ENCODE data around the gene SGCD. TPM values are rescaled to one million over a fixed set of nuclear protein-coding genes. Genes with fewer than 3 reads are reported as not detected.

SGCD gene
- total and polyA plus RNA-seq, 11 donors = 17.4 to 150 (median 76.9) TPM

GRCh38 chr5:156379206-156379605 is 52.2 kb downstream of the SGCD start:
- H3K36me3 ChIP-seq = no peaks in the 10 kb centered on the region
- peaks cover 0 to 40% (median 15%) of the 10 kb centered on the region in 12 donors for H3K4me1 ChIP-seq
- no peaks in the 10 kb centered on the region for H3K9me3 ChIP-seq
- no peak overlapping the region for H3K4me3 ChIP-seq
- WGBS, 4 donors = 64 to 81% (median 75%) methylated on average over 1 of the region's 1 CpG
- H3K27me3 ChIP-seq = no peaks in the 10 kb centered on the region
- intact Hi-C loops (cut with DNase I) = no loop called here
- ATAC-seq (no peak), DNase-seq (no peak)
- TF ChIP-seq CTCF (IDR thresholded peaks at IDR 0.05) (no peak), POLR2A (IDR thresholded peaks at IDR 0.05) (no peak)
- H3K27ac ChIP-seq = no peak overlapping the region

- no peak for TF ChIP-seq CTCF (IDR thresholded peaks at IDR 0.05)
- no peak for TF ChIP-seq POLR2A (IDR thresholded peaks at IDR 0.05)
- H3K4me1 ChIP-seq = peaks cover 0 to 55% (median 18%) of the 10 kb centered on the region in 12 donors
- H3K9me3 ChIP-seq = no peaks in the 10 kb centered on the region
- H3K27ac ChIP-seq = no peak overlapping the region
- intact Hi-C loops (cut with DNase I) = no loop called here
- no peaks in the 10 kb centered on the region for H3K27me3 ChIP-seq
- WGBS, 4 donors = 59 to 73% (median 72%) methylated on average over 3 of the region's 3 CpGs
- H3K4me3 ChIP-seq = no peak overlapping the region
- no peak for ATAC-seq
- no peak for DNase-seq
- no peaks in the 10 kb centered on the region for H3K36me3 ChIP-seq
Measured at GRCh38 chr5:156380848-156381247, 53.9 kb downstream of the SGCD start.

GRCh38 chr5:156383510-156384265 is 56.7 kb downstream of the SGCD start:
- H3K27ac ChIP-seq = peak overlapping the region in 8 of 12 donors; percentile 5 to 43 (median 18)
- WGBS, 4 donors = 48 to 75% (median 61%) methylated on average over 5 of the region's 5 CpGs
- no peaks in the 10 kb centered on the region for H3K9me3 ChIP-seq
- intact Hi-C loops (cut with DNase I) = no loop called here
- H3K4me3 ChIP-seq = no peak overlapping the region
- peaks cover 0 to 71% (median 26%) of the 10 kb centered on the region in 12 donors for H3K4me1 ChIP-seq
- DNase-seq = no peak
- ATAC-seq = peak; percentile 18 to 67 (median 52)
- no peaks in the 10 kb centered on the region for H3K27me3 ChIP-seq
- no peaks in the 10 kb centered on the region for H3K36me3 ChIP-seq
- no peak for TF ChIP-seq CTCF (IDR thresholded peaks at IDR 0.05)
- TF ChIP-seq POLR2A (IDR thresholded peaks at IDR 0.05) = no peak

GRCh38 chr5:156385416-156385815 is 58.5 kb downstream of the SGCD start:
- Histone ChIP-seq H3K9me3 (no peaks in the 10 kb centered on the region), H3K4me3 (no peak overlapping the region), H3K27me3 (no peaks in the 10 kb centered on the region), H3K36me3 (no peaks in the 10 kb centered on the region), H3K27ac (no peak overlapping the region), H3K4me1 (peaks cover 0 to 67% (median 28%) of the 10 kb centered on the region in 12 donors)
- ATAC-seq (no peak), DNase-seq (no peak)
- intact Hi-C loops (cut with DNase I) = no loop called here
- TF ChIP-seq CTCF (IDR thresholded peaks at IDR 0.05) (no peak), POLR2A (IDR thresholded peaks at IDR 0.05) (no peak)
- 61 to 82% (median 68%) methylated on average over 3 of the region's 3 CpGs for WGBS, 4 donors

Measured in heart left ventricle (tissue), 16 donors.